ENCODE measurements around the gene EDAR. TPM values are rescaled to one million over a fixed set of nuclear protein-coding genes. Genes with fewer than 3 reads are reported as not detected.

EDAR gene
- total and polyA plus RNA-seq, 9 of the 15 experiments (the other 6 are each of a cell fraction or from before 2014, with no cell fraction given): 0.01 TPM; not detected in 8

DNA sequence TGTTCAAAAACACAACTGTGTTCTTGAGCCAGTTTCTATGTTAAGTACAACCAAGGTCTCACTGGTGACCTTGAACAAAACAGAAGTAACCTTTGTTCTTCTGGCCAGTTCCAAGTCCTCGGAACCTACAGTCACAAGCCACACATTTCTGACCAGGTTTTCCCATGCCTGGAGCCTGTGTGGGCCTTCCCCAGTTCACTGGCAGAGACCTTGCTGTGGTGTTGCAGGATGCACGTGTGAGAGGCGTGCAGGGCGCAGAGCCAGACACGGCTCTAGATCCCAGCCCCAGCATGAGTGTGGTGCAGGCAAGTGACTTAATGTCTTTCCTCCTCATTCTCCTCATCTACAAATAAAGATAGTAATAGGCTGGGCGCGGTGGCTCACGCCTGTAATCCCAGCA, 25.5 kb upstream of the EDAR start (continued):
- no peak for TF ChIP-seq ZFX (CRISPR knock-in tag; IDR thresholded peaks at IDR 0.05)
- no peak for TF ChIP-seq CBFB (CRISPR knock-in tag; IDR thresholded peaks at IDR 0.05)
- no peak for TF ChIP-seq ESRRA (IDR thresholded peaks at IDR 0.05; ENCODE audit: borderline replicate concordance, low read depth)
- TF ChIP-seq ZNF785 (CRISPR knock-in tag; IDR thresholded peaks at IDR 0.05): no peak

GRCh38 chr2:109013051-109013450, 24.0 kb upstream of the EDAR start:
- in situ Hi-C loops (cut with MboI) (no loop called here), intact Hi-C loops (cut with micrococcal nuclease) (no loop called here)
- Histone ChIP-seq H3K36me3 (ENCODE audit: control insufficient read depth, insufficient read depth, low read length) (no peaks in the 10 kb centered on the region), H3K9me3 (replicated peaks; ENCODE audit: control insufficient read depth, insufficient read depth, low read depth, low read length) (no peaks in the 10 kb centered on the region), H3K4me1 (replicated peaks in 1 of 2; ENCODE audit: control insufficient read depth in 2 of 2, insufficient read depth in 2 of 2, low read length in 2 of 2) (peaks cover 0 to 3% of the 10 kb centered on the region in 2 experiments; a peak in 1 of 5 replicates), H4K20me1 (replicated peaks; ENCODE audit: control insufficient read depth, insufficient read depth, low read length) (no peaks in the 10 kb centered on the region), H2AFZ (ENCODE audit: low read depth, low read length) (no peak overlapping the region), H3K9me1 (ENCODE audit: control insufficient read depth, insufficient read depth, low read length) (no peaks in the 10 kb centered on the region), H3K27me3 (ENCODE audit: control insufficient read depth in 2 of 2, insufficient read depth in 2 of 2, low read length in 2 of 2) (peaks cover 18 to 45% of the 10 kb centered on the region in 2 experiments; a peak in 3 of 5 replicates), H3K4me2 (ENCODE audit: insufficient read depth, low read length) (no peak overlapping the region), H3K4me3 (no peak overlapping the region), H3K79me2 (ENCODE audit: control insufficient read depth, insufficient read depth, low read length) (no peaks in the 10 kb centered on the region), H3K9ac (ENCODE audit: insufficient read depth in 1 of 2, low read depth in 2 of 2, low read length in 2 of 2) (no peak overlapping the region), H3K27ac (ENCODE audit: extremely low read depth, low read depth, low read length) (no peak overlapping the region)
- DNase-seq (ENCODE audit: extremely low read depth in 1 of 4, low spot score in 3 of 4) (no peak), ATAC-seq (no peak), FAIRE-seq (no peak)
- BruUV-seq (replicated peaks): no TSS peak
- WGBS (ENCODE audit: insufficient coverage, low coverage, missing lambda C conversion rate): 8% methylated on average over 5 of the region's 5 CpGs
- POLR2A ChIA-PET: no interaction called here
- CTCF ChIA-PET (ENCODE audit: low intra/inter-chr PET ratio): no interaction called here
- TF ChIP-seq, protein P1, sequence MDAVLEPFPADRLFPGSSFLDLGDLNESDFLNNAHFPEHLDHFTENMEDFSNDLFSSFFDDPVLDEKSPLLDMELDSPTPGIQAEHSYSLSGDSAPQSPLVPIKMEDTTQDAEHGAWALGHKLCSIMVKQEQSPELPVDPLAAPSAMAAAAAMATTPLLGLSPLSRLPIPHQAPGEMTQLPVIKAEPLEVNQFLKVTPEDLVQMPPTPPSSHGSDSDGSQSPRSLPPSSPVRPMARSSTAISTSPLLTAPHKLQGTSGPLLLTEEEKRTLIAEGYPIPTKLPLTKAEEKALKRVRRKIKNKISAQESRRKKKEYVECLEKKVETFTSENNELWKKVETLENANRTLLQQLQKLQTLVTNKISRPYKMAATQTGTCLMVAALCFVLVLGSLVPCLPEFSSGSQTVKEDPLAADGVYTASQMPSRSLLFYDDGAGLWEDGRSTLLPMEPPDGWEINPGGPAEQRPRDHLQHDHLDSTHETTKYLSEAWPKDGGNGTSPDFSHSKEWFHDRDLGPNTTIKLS (IDR thresholded peaks at IDR 0.05; ENCODE audit: borderline replicate concordance, low read depth): no peak
- TF ChIP-seq, protein P2, sequence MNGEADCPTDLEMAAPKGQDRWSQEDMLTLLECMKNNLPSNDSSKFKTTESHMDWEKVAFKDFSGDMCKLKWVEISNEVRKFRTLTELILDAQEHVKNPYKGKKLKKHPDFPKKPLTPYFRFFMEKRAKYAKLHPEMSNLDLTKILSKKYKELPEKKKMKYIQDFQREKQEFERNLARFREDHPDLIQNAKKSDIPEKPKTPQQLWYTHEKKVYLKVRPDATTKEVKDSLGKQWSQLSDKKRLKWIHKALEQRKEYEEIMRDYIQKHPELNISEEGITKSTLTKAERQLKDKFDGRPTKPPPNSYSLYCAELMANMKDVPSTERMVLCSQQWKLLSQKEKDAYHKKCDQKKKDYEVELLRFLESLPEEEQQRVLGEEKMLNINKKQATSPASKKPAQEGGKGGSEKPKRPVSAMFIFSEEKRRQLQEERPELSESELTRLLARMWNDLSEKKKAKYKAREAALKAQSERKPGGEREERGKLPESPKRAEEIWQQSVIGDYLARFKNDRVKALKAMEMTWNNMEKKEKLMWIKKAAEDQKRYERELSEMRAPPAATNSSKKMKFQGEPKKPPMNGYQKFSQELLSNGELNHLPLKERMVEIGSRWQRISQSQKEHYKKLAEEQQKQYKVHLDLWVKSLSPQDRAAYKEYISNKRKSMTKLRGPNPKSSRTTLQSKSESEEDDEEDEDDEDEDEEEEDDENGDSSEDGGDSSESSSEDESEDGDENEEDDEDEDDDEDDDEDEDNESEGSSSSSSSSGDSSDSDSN (IDR thresholded peaks at IDR 0.05; ENCODE audit: borderline replicate concordance in 1 of 2, low read depth in 2 of 2, low read length in 2 of 2): no peak
- no peak for TF ChIP-seq KLF13 (tag; IDR thresholded peaks at IDR 0.05; ENCODE audit: borderline replicate concordance, low read depth)
- no peak for TF ChIP-seq HDAC3 (IDR thresholded peaks at IDR 0.05; ENCODE audit: borderline replicate concordance, partially characterized antibody)
- no peak for TF ChIP-seq HES1 (IDR thresholded peaks at IDR 0.05; ENCODE audit: low read depth)
- no peak for TF ChIP-seq ZNF121 (CRISPR knock-in tag; conservative IDR thresholded peaks at IDR 0.05)
- no peak for TF ChIP-seq CC2D1A (IDR thresholded peaks at IDR 0.05)
- TF ChIP-seq ZNF436 (CRISPR knock-in tag; IDR thresholded peaks at IDR 0.05): no peak
- no peak for TF ChIP-seq PPARD (CRISPR knock-in tag; IDR thresholded peaks at IDR 0.05)
- no peak for TF ChIP-seq SRF (CRISPR knock-in tag; IDR thresholded peaks at IDR 0.05)
- TF ChIP-seq, protein P3, sequence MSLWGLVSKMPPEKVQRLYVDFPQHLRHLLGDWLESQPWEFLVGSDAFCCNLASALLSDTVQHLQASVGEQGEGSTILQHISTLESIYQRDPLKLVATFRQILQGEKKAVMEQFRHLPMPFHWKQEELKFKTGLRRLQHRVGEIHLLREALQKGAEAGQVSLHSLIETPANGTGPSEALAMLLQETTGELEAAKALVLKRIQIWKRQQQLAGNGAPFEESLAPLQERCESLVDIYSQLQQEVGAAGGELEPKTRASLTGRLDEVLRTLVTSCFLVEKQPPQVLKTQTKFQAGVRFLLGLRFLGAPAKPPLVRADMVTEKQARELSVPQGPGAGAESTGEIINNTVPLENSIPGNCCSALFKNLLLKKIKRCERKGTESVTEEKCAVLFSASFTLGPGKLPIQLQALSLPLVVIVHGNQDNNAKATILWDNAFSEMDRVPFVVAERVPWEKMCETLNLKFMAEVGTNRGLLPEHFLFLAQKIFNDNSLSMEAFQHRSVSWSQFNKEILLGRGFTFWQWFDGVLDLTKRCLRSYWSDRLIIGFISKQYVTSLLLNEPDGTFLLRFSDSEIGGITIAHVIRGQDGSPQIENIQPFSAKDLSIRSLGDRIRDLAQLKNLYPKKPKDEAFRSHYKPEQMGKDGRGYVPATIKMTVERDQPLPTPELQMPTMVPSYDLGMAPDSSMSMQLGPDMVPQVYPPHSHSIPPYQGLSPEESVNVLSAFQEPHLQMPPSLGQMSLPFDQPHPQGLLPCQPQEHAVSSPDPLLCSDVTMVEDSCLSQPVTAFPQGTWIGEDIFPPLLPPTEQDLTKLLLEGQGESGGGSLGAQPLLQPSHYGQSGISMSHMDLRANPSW (CRISPR knock-in tag; IDR thresholded peaks at IDR 0.05): no peak

All from K562 (cell line).